Astrocyte (in vitro differentiated cells and primary cell): ENCODE data around the gene DQX1. TPM values are rescaled to one million over a fixed set of nuclear protein-coding genes. Genes with fewer than 3 reads are reported as not detected.

Source experiments
- DNase-seq: peaks from one replicate; pipeline ENCODE4 v3.0.0-alpha.2; 2010; ENCODE audit warnings: low read depth
- FAIRE-seq: peaks from 2 replicates; lab custom pipeline; 2011; peaks lifted over from hg19 to GRCh38; lab: Jason Lieb, UNC
- H2AFZ ChIP-seq: 2 replicates; pipeline ENCODE4 v1.6.0; 2012; ENCODE audit warnings: low read depth, low read length, inconsistent platforms
- H3K27ac ChIP-seq: 2 replicates; pipeline ENCODE4 v1.5.1; 2011; ENCODE audit warnings: low read depth, low read length, inconsistent platforms
- H3K27me3 ChIP-seq: 2 replicates; pipeline ENCODE4 v1.6.0; 2011; ENCODE audit warnings: low read length, inconsistent platforms; ENCODE audit not compliant: insufficient read depth
- H3K36me3 ChIP-seq: 2 replicates; pipeline ENCODE4 v1.5.1; 2011; ENCODE audit warnings: low read length, inconsistent platforms; ENCODE audit not compliant: insufficient read depth
- H3K4me1 ChIP-seq: 2 replicates; pipeline ENCODE4 v1.5.1; 2011; ENCODE audit warnings: low read length, inconsistent platforms; ENCODE audit not compliant: insufficient read depth
- H3K4me2 ChIP-seq: 2 replicates; pipeline ENCODE4 v1.6.0; 2012; ENCODE audit warnings: low read length, inconsistent platforms
- H3K4me3 ChIP-seq: 2 replicates; pipeline ENCODE4 v1.5.1; 2011; ENCODE audit warnings: low read depth, mild to moderate bottlenecking, low read length, inconsistent platforms; ENCODE audit not compliant: insufficient read depth
- H3K79me2 ChIP-seq: 2 replicates; pipeline ENCODE4 v1.6.0; 2012; ENCODE audit warnings: mild to moderate bottlenecking, low read length, inconsistent platforms; ENCODE audit not compliant: insufficient read depth
- H3K9ac ChIP-seq: 2 replicates; pipeline ENCODE4 v1.6.0; 2012; ENCODE audit warnings: mild to moderate bottlenecking, low read length, inconsistent platforms
- H3K9me3 ChIP-seq: 2 replicates; pipeline ENCODE4 v1.5.1; 2012; ENCODE audit warnings: low read depth, mild to moderate bottlenecking, low read length, inconsistent platforms; ENCODE audit not compliant: insufficient read depth
- H4K20me1 ChIP-seq: 2 replicates; pipeline ENCODE4 v1.6.0; 2012; ENCODE audit warnings: low read length, inconsistent platforms; ENCODE audit not compliant: insufficient read depth
- H3K27ac Mint-ChIP-seq: one replicate; pipeline ENCODE4 v1.8.0; 2021; ENCODE audit warnings: mild to moderate bottlenecking, mixed read lengths; ENCODE audit not compliant: unreplicated experiment
- H3K27me3 Mint-ChIP-seq: one replicate; pipeline ENCODE4 v1.8.0; 2021; ENCODE audit warnings: low read depth, mixed read lengths; ENCODE audit not compliant: unreplicated experiment
- H3K36me3 Mint-ChIP-seq: one replicate; pipeline ENCODE4 v1.8.0; 2021; ENCODE audit warnings: low read depth, mixed read lengths; ENCODE audit not compliant: unreplicated experiment
- H3K4me1 Mint-ChIP-seq: one replicate; pipeline ENCODE4 v1.8.0; 2021; ENCODE audit warnings: low read depth, mixed read lengths; ENCODE audit not compliant: unreplicated experiment
- H3K4me3 Mint-ChIP-seq: one replicate; pipeline ENCODE4 v1.8.0; 2021; ENCODE audit warnings: mild to moderate bottlenecking, moderate library complexity, mixed read lengths; ENCODE audit not compliant: unreplicated experiment
- H3K9me3 Mint-ChIP-seq: one replicate; pipeline ENCODE4 v1.8.0; 2021; ENCODE audit warnings: mild to moderate bottlenecking, mixed read lengths; ENCODE audit not compliant: unreplicated experiment
- EZH2 ChIP-seq: IDR thresholded peaks from 2 replicates; pipeline ENCODE4 v1.6.1; 2012; ENCODE audit warnings: mild to moderate bottlenecking, low read length, inconsistent platforms; ENCODE audit not compliant: insufficient read depth
- total RNA-seq: library from RNA; stranded (reverse); gene quantifications from 2 replicates; pipeline ENCODE4 v1.2.1, GENCODE V29; 2021
- TF ChIP-seq, protein P1 (sequence below): IDR thresholded peaks from 2 replicates; pipeline ENCODE4 v1.5.1; 2011; ENCODE audit warnings: low read depth, mild to moderate bottlenecking, inconsistent platforms, low read length, moderate library complexity; ENCODE audit not compliant: insufficient read depth

The DQX1 gene
- total RNA-seq, 1 donor from 2014 or later, result 0.73 TPM

DNA sequence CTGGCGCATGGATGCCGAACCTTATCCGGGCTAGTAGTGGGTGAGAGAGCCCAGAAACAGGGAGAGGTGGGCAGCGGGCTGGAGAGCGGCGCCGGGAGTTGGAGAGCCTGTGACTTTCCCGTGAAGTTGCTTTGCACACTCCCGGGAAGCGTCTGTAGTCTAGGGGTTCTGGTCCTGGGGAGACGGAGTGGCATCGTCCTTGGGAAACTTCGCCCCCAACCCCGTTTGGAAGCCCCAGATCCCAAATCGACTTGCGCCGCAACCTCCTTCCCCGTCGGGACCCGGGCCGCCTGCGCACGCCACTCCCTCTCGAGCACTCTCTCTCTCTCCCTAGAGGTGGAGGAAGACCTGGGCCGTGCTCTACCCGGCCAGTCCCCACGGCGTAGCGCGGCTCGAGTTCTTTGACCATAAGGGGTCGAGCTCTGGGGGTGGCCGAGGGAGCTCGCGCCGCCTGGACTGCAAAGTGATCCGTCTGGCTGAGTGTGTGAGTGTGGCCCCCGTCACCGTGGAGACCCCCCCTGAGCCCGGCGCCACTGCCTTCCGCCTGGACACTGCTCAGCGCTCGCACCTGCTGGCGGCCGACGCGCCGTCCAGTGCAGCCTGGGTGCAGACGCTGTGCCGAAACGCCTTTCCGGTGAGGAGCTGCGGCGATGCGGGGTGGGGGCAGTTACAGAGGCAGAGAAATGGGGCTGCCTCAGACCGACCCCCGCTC is 28.9 kb upstream of the DQX1 start:
- Mint-ChIP-seq H3K4me3 (peak overlapping the region; percentile 95), H3K9me3 (no peaks in the 10 kb centered on the region), H3K36me3 (no peaks in the 10 kb centered on the region), H3K4me1 (peaks cover 6% of the 10 kb centered on the region), H3K27me3 (peaks cover 5% of the 10 kb centered on the region), H3K27ac (peak overlapping the region; percentile 53)
- TF ChIP-seq, protein P1, sequence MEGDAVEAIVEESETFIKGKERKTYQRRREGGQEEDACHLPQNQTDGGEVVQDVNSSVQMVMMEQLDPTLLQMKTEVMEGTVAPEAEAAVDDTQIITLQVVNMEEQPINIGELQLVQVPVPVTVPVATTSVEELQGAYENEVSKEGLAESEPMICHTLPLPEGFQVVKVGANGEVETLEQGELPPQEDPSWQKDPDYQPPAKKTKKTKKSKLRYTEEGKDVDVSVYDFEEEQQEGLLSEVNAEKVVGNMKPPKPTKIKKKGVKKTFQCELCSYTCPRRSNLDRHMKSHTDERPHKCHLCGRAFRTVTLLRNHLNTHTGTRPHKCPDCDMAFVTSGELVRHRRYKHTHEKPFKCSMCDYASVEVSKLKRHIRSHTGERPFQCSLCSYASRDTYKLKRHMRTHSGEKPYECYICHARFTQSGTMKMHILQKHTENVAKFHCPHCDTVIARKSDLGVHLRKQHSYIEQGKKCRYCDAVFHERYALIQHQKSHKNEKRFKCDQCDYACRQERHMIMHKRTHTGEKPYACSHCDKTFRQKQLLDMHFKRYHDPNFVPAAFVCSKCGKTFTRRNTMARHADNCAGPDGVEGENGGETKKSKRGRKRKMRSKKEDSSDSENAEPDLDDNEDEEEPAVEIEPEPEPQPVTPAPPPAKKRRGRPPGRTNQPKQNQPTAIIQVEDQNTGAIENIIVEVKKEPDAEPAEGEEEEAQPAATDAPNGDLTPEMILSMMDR, result no peak
- TF ChIP-seq EZH2, result no peak
- peak overlapping the region; percentile 80 for H2AFZ ChIP-seq
- FAIRE-seq (no peak), DNase-seq (no peak)
- H3K36me3 ChIP-seq, result no peaks in the 10 kb centered on the region
- no peaks in the 10 kb centered on the region for H3K9me3 ChIP-seq
- peaks cover 57% of the 10 kb centered on the region for H3K79me2 ChIP-seq
- peak overlapping the region; percentile 82 for H3K9ac ChIP-seq
- H4K20me1 ChIP-seq, result peaks cover 16% of the 10 kb centered on the region
- no peaks in the 10 kb centered on the region for H3K27me3 ChIP-seq
- H3K27ac ChIP-seq, result peak overlapping the region; percentile 53
- H3K4me3 ChIP-seq, result peak overlapping the region; percentile 85
- peaks cover 19% of the 10 kb centered on the region for H3K4me1 ChIP-seq
- peak overlapping the region; percentile 90 for H3K4me2 ChIP-seq

DNA sequence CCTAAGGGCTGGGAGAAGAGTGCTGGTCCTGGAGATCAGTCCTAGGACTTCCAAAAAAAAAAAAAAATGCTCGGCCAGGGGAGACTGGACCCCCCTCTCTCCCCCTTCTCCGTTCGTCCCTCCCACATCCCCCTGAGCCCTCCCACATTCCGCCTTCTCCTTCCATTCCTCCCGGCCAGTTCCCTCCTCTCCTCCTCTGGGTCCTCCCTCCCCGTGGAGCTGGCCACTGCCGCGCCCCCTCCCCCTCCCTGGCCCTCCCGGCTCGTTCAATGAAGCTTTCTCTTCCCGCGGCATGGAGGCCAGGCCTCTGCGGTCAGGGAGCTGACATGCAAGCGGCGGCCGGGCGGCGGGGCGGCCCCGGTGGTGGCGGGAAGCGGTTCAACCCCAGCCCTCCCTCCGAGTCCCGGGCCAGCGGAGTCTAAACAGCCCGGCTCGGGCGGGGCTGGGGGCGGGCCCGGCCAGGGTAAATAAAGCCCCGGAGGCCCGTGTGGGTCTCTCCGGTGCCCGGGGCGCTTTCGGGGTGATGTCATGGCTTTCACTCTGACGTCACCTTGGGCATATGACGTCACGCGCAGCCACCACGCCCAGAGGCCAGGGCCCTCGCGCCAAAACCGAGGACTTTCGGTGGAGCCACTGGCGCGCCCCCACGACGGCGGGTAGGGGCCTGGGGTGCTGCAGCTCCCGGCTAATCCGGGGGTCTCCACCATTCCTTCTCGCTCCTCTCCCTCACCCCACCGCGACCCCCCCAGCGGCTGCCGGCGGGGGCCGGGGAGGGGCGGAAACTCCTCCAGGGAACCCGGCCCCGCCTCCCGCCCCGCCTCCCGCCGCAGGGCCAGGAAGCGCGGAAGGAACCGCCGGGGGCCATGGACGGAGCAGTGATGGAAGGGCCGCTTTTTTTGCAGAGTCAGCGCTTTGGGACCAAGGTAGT is 28.1 kb upstream of the DQX1 start, which contains the start of the genes DOK1 and LOXL3:
DOK1 (plus strand) TSS at position 829 of the 928 bp plus-strand sequence; CDS start at position 864, 35 bp downstream.
LOXL3 (minus strand) TSS at position 51 of the 928 bp plus-strand sequence. CDS start 1,308 bp downstream, outside the sequence.
- Histone ChIP-seq H3K27me3 (no peaks in the 10 kb centered on the region), H3K9me3 (no peaks in the 10 kb centered on the region), H3K79me2 (peaks cover 65% of the 10 kb centered on the region), H3K27ac (peak within 1 kb of the TSS; percentile 82), H3K4me3 (peak within 1 kb of the TSS; percentile 85), H4K20me1 (peaks cover 16% of the 10 kb centered on the region), H3K4me2 (peak within 1 kb of the TSS; percentile 90), H3K9ac (peak within 1 kb of the TSS; percentile 82), H3K4me1 (peaks cover 27% of the 10 kb centered on the region), H2AFZ (peak within 1 kb of the TSS; percentile 85), H3K36me3 (no peaks in the 10 kb centered on the region)
- Mint-ChIP-seq H3K4me3 (peak within 1 kb of the TSS; percentile 95), H3K27me3 (peaks cover 6% of the 10 kb centered on the region), H3K36me3 (no peaks in the 10 kb centered on the region), H3K27ac (peak within 1 kb of the TSS; percentile 53), H3K9me3 (no peaks in the 10 kb centered on the region), H3K4me1 (peaks cover 6% of the 10 kb centered on the region)
- TF ChIP-seq, protein P1, result no peak
- no peak for FAIRE-seq
- peak; percentile 84 for DNase-seq
